ENCODE results near the gene CELF3. TPM values are rescaled to one million over a fixed set of nuclear protein-coding genes. Genes with fewer than 3 reads are reported as not detected.

The CELF3 gene
- total RNA-seq, 6 experiments from 2014 or later: not detected

DNA sequence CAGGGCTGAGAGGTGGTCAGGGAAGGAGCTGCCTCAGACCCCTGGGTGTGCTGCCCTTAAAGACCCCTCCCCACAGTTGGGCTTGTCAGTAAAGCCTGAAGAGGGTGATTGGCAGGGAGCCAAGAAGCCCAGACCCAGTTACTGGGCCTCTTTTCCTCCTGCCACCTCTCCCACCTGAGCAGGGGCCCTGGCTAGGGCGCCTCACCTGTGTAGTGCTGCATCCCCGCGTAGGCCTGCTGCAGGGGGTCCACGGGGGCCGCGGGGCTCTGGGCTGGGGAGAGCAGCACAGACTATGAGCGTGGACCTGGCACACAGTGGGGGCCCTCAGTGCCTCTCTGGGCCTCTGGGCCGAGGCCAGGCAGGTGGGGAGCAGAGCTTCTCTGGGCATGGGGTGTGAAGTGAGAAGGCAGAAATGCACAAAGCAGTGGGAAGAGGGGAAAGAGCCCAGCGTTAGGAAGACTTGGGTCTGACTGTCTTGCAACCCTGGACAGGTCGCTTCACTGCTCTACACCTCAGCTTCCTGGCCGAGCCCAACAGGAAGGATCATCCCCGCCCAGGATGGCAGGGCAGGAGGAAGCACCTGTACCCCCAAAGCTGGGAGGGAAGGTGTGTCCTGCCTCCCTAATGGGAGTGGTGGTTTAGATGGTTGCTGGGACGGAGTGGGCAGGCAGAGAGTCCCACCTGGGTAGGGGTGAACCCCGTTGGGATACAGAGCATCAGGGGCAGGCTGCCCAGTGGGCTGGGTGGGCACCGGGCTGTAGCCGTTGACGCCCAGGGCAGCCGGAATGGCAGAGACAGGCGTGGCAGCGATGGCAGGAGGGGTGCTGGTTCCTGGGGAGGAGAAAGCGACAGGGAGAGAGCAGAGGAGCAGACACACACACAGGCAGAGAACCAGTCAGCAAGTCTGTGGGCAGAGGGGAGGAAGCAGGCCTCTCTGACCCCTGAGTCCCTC, 9.9 kb downstream of the CELF3 start:
- Histone ChIP-seq H3K9me3 (no peaks in the 10 kb centered on the region), H3K4me3 (no peak overlapping the region), H3K27ac (no peak overlapping the region), H3K36me3 (no peaks in the 10 kb centered on the region), H3K4me1 (no peaks in the 10 kb centered on the region), H3K27me3 (no peaks in the 10 kb centered on the region)
- no peak for TF ChIP-seq POLR2A (IDR thresholded peaks at IDR 0.05)
- TF ChIP-seq, protein P1, sequence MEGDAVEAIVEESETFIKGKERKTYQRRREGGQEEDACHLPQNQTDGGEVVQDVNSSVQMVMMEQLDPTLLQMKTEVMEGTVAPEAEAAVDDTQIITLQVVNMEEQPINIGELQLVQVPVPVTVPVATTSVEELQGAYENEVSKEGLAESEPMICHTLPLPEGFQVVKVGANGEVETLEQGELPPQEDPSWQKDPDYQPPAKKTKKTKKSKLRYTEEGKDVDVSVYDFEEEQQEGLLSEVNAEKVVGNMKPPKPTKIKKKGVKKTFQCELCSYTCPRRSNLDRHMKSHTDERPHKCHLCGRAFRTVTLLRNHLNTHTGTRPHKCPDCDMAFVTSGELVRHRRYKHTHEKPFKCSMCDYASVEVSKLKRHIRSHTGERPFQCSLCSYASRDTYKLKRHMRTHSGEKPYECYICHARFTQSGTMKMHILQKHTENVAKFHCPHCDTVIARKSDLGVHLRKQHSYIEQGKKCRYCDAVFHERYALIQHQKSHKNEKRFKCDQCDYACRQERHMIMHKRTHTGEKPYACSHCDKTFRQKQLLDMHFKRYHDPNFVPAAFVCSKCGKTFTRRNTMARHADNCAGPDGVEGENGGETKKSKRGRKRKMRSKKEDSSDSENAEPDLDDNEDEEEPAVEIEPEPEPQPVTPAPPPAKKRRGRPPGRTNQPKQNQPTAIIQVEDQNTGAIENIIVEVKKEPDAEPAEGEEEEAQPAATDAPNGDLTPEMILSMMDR (IDR thresholded peaks at IDR 0.05): no peak
- ATAC-seq: no peak
- no peak for DNase-seq
- intact Hi-C loops (cut with DNase I): no loop called here
- WGBS (ENCODE audit: insufficient coverage, low coverage, low lambda C conversion rate, missing lambda C conversion rate): 32% methylated on average over 6 of the region's 21 CpGs

DNA sequence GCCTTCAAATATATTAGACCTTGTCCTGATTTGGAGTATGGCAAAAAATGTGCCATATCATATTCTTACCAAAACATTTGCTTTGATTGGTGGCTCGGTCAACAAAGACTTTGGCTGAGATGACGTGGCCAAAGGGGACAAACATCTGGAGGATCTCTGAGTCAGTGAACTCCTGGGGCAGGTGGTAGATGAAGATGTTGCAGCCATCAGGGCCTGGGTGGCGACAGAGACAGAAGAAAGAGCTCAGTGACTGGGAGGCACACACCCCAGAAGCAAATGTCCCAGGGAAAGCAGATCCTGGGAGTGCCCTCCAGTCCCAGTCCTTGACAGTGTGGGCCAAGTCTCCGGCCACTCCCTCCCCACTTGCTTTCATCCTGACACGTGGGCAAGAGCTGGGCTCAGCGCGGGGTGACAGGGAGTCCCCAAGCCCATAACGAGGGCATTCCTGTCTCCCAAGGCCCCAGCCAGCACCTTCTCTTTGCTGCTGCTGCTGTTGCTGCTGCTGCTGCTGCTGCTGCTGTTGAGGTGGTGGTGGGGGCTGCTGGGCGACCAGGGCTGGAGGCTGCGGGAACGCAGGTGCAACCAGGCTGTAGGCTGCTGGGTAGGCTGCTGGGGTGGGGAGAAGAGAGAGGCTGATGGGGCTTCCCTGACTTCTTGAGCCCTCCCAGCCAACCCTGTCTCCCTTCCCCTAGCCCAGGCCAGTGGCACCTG, 10.7 kb downstream of the CELF3 start:
- no peak for DNase-seq
- no peaks in the 10 kb centered on the region for H3K4me1 ChIP-seq
- no peaks in the 10 kb centered on the region for H3K9me3 ChIP-seq
- H3K27me3 ChIP-seq: no peaks in the 10 kb centered on the region
- intact Hi-C loops (cut with DNase I): no loop called here
- no peak overlapping the region for H3K27ac ChIP-seq
- WGBS (ENCODE audit: insufficient coverage, low coverage, low lambda C conversion rate, missing lambda C conversion rate): 90% methylated on average over 2 of the region's 11 CpGs
- no peak overlapping the region for H3K4me3 ChIP-seq
- no peaks in the 10 kb centered on the region for H3K36me3 ChIP-seq
- no peak for TF ChIP-seq POLR2A (IDR thresholded peaks at IDR 0.05)
- TF ChIP-seq, protein P1 (IDR thresholded peaks at IDR 0.05): no peak
- no peak for ATAC-seq

DNA sequence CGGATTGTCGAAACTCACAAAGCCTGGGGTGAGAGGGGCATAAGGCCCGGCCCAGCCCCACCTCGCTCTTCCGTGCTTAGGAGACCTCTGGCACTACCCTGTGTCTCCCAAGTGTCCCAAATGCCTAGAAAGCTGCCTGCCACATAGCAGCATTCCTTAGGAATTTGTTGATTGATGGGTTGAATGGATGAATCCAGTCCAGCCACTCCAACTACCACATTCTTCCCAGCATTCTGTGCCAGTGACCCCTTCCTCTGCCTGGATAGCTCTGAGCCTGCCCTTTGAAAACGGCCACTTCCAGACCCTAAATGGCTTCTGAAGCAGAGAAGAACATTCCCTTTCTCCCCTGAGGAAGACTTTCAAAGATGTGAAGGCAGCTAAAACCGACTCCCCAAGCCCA, 11.5 kb downstream of the CELF3 start:
- Histone ChIP-seq H3K9me3 (no peaks in the 10 kb centered on the region), H3K27me3 (no peaks in the 10 kb centered on the region), H3K36me3 (no peaks in the 10 kb centered on the region), H3K4me3 (no peak overlapping the region), H3K4me1 (no peaks in the 10 kb centered on the region), H3K27ac (no peak overlapping the region)
- intact Hi-C loops (cut with DNase I): no loop called here
- WGBS (ENCODE audit: insufficient coverage, low coverage, low lambda C conversion rate, missing lambda C conversion rate): 83% methylated on average over 1 of the region's 7 CpGs
- ATAC-seq (no peak), DNase-seq (no peak)
- TF ChIP-seq, protein P1 (IDR thresholded peaks at IDR 0.05): no peak
- TF ChIP-seq POLR2A (IDR thresholded peaks at IDR 0.05): no peak

DNA sequence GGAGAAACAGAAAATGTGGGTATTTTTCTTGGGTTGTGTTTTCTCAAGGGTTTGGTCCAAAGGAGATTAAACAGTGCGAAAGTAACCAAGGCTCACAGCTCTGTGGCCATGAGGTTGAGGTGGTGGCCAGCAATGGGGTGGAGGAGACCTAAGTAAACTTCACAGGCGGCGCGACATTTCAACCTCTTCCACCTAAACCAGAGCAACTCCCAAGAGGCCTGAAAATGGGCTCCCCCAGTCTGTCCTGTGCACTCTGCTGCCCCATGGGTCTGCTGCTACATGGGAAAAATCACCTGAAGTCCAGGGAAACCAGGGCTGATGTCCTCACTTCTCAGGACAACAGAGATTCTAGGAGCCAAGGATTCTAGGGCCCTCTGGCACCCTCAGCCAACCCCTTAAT, 12.4 kb downstream of the CELF3 start:
- no peak overlapping the region for H3K4me3 ChIP-seq
- ATAC-seq: no peak
- no peak for TF ChIP-seq POLR2A (IDR thresholded peaks at IDR 0.05)
- TF ChIP-seq, protein P1 (IDR thresholded peaks at IDR 0.05): no peak

More for the DNA sequence above, 12.4 kb downstream of the CELF3 start:
- 72% methylated on average over 4 of the region's 4 CpGs for WGBS (ENCODE audit: insufficient coverage, low coverage, low lambda C conversion rate, missing lambda C conversion rate)
- Histone ChIP-seq H3K27ac (no peak overlapping the region), H3K27me3 (no peaks in the 10 kb centered on the region), H3K36me3 (peaks cover 0 to 3% (median 0%) of the 10 kb centered on the region in 4 donors), H3K9me3 (no peaks in the 10 kb centered on the region), H3K4me1 (no peaks in the 10 kb centered on the region)
- intact Hi-C loops (cut with DNase I): no loop called here
- peak in 1 of 3 donors; percentile 27 for DNase-seq

Measured in right lobe of liver (tissue), 6 donors.